Testis (tissue), 2 donors: ENCODE results near the gene OTUD3.

Source experiments
- CTCF ChIP-seq, 3 experiments: fragments of 450-650 bp in 2 of 3; fragments of 200-600 bp in 1 of 3; sonication (generic) in 1 of 3; IDR thresholded peaks; one replicate each; pipeline ENCODE4 v1.5.1; 2016 to 2019; ENCODE audit warnings: antibody characterized with exemption in 3 of 3, mild to moderate bottlenecking in 2 of 3, moderate library complexity in 1 of 3
- POLR2A ChIP-seq: fragments of 450-650 bp; IDR thresholded peaks from one replicate; pipeline ENCODE4 v1.6.1; 2017; ENCODE audit warnings: antibody characterized with exemption, mild to moderate bottlenecking, moderate library complexity

- no peak for TF ChIP-seq CTCF (IDR thresholded peaks at IDR 0.05)
- no peak for TF ChIP-seq POLR2A
Measured at GRCh38 chr1:19954059-19954458, 71.9 kb downstream of the OTUD3 start.
